Measurements from ENCODE around the gene CMSS1.

GRCh38 chr3:99957151-99957796 is 139.6 kb downstream of the CMSS1 start:
- TF ChIP-seq TCF7L2 (IDR thresholded peaks at IDR 0.05; ENCODE audit: borderline replicate concordance, low read depth, low read length) = no peak
- TF ChIP-seq CTCF (tag by site-specific recombination; IDR thresholded peaks at IDR 0.05) = no peak
- no peak for TF ChIP-seq ZNF114 (tag by site-specific recombination; IDR thresholded peaks at IDR 0.05)
- TF ChIP-seq SCRT1 (tag by site-specific recombination; IDR thresholded peaks at IDR 0.05; ENCODE audit: borderline replicate concordance) = no peak
- no peak for TF ChIP-seq ZNF623 (tag by site-specific recombination; IDR thresholded peaks at IDR 0.05)
- no peak for TF ChIP-seq GFI1B (tag by site-specific recombination; IDR thresholded peaks at IDR 0.05)
- no peak for TF ChIP-seq ZNF239 (tag by site-specific recombination; IDR thresholded peaks at IDR 0.05)
- TF ChIP-seq ZNF792 (tag by site-specific recombination; IDR thresholded peaks at IDR 0.05) = no peak
- TF ChIP-seq, protein P1, sequence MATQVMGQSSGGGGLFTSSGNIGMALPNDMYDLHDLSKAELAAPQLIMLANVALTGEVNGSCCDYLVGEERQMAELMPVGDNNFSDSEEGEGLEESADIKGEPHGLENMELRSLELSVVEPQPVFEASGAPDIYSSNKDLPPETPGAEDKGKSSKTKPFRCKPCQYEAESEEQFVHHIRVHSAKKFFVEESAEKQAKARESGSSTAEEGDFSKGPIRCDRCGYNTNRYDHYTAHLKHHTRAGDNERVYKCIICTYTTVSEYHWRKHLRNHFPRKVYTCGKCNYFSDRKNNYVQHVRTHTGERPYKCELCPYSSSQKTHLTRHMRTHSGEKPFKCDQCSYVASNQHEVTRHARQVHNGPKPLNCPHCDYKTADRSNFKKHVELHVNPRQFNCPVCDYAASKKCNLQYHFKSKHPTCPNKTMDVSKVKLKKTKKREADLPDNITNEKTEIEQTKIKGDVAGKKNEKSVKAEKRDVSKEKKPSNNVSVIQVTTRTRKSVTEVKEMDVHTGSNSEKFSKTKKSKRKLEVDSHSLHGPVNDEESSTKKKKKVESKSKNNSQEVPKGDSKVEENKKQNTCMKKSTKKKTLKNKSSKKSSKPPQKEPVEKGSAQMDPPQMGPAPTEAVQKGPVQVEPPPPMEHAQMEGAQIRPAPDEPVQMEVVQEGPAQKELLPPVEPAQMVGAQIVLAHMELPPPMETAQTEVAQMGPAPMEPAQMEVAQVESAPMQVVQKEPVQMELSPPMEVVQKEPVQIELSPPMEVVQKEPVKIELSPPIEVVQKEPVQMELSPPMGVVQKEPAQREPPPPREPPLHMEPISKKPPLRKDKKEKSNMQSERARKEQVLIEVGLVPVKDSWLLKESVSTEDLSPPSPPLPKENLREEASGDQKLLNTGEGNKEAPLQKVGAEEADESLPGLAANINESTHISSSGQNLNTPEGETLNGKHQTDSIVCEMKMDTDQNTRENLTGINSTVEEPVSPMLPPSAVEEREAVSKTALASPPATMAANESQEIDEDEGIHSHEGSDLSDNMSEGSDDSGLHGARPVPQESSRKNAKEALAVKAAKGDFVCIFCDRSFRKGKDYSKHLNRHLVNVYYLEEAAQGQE (tag by site-specific recombination; IDR thresholded peaks at IDR 0.05) = no peak
- TF ChIP-seq KLF16 (tag by site-specific recombination; IDR thresholded peaks at IDR 0.05) = no peak
- no peak for TF ChIP-seq ZNF280C (tag by site-specific recombination; IDR thresholded peaks at IDR 0.05)
- TF ChIP-seq PBX3 (CRISPR knock-in tag; IDR thresholded peaks at IDR 0.05) = no peak
- no peak for TF ChIP-seq ZBTB44 (tag by site-specific recombination; IDR thresholded peaks at IDR 0.05)
